HCEC 1CT (cell line): ENCODE data around the gene RNF150.

Source experiments
- DNase-seq: peaks from one replicate; pipeline ENCODE4 v3.0.0-alpha.2; 2017

The RNF150 gene

DNA sequence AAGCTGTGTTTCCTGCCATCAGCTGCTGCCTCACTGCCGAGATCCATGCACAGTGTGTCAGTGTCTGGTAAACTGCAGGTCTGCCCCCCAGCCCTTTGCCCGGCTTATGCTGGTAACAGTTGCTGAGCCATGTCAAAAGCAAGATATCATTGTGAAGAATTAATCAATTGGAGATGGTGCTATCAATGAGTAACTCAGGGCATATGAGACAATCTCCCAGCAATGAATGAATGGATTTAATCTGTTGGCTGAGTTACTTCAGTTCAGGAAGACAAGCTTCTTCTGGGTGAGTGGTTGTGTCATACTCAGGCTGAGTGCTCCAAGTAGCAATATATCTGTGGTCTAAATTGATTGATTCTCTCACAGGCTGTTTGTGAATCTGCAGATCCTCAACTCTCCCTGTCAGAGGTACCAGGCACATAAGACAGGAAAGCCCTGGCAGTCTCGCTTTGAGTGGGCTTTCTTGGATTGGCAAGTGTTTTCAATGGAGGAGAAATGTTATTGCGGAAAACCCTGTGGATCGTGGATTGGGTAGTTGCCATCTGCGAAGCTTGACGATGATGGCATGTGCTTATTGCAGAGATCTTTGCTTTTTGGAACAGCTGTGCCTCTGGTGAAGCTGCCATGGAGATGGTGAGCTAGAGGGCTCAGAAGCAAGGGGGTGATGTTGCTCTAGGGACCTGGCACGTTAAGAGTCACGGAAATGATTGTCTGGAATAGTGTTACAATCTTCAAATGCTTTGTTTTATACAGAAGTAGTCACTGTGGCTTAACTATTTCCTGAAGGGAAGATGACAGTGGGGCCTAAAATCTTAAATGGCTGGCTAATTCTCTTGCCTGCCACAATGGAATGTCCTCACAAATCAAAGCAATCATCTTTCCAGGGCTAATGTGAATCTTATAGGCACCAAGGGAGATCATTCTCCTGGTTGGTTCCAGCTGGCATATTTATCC lies 229.5 kb downstream of the RNF150 start:
- no peak for DNase-seq

DNA sequence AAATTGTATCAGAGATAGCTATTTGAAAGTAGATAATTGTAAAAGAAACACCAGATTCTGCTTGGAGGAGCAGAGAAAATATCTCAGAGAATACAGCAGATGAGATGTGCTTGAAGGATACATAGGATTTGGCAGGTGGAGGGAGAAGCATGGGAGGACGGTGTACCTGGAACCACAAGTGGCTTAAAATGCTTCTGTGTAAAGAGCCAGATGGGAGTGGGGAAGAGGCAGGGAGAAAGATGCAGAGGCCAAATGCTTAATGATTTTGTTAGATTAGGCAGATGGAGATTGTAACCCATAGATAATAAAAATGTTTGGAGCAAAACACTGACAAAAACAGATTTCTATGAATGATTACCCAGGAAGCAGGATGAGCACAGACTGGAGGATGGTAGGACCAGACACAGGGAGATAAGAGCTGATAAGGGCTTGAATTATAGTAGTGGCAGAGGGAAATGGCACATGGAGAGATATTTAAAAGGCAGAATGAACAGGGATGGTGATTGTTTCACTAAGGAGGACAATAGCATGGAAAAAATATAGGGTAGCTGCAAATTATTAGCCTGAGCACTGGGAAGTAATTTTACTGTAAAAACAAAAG lies 231.4 kb downstream of the RNF150 start:
- no peak for DNase-seq

DNA sequence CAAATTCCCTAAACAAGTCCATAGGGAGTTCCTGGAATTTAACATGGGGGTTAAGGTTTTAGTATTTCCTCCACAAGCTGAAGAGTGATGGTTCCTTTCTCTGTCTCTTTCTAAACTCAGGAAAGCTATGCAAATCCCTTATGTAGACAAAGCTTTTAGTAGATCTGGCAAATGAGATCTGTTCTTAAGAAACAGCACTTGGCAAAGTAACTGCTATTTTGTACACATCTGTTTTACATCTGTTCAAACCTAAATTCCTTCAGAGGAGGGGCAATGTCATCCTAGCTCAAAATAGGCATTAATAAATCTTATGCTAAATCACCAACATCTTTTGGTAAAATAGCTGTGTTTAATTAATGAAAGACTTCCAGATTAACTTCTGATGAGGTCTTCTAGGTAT lies 239.3 kb downstream of the RNF150 start:
- peak; percentile 45 for DNase-seq

DNA sequence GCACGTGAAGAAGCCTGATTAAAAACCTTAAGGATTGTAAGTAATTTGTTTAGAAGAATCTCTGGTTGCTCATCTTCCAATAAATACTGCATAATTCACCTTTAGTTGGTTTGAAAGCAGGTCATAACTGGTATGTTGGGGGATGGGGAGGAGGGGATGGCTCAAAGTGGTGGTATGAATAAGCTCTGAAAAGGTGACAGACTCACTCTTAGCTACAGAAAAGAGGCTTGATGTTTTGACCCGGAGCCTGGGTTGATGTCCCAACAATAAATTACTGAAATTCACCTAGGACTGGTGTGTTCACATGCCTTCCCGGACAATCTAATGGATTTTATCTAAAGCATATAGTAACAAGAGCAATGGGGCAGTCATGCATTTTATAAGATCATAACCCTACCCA lies 245.2 kb downstream of the RNF150 start:
- DNase-seq = no peak

DNA sequence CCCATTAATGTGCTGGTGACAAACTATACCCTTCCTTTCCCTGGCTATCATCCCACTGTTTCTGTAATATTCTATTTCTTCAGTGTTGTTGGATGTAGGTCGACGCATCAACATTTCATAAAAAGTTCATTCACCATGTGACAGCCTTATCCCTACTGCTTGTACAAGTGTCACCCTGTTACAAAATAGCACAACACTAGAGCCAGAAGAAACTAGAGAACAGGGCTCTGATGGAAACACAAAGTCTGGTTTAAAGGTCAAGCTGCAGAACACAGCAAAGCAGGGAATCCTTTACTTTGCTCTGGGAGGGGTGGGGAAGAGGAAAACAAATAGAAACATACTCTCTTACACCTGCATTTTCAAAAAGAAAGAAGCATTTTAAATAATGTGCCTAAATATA lies 245.8 kb downstream of the RNF150 start:
- no peak for DNase-seq

DNA sequence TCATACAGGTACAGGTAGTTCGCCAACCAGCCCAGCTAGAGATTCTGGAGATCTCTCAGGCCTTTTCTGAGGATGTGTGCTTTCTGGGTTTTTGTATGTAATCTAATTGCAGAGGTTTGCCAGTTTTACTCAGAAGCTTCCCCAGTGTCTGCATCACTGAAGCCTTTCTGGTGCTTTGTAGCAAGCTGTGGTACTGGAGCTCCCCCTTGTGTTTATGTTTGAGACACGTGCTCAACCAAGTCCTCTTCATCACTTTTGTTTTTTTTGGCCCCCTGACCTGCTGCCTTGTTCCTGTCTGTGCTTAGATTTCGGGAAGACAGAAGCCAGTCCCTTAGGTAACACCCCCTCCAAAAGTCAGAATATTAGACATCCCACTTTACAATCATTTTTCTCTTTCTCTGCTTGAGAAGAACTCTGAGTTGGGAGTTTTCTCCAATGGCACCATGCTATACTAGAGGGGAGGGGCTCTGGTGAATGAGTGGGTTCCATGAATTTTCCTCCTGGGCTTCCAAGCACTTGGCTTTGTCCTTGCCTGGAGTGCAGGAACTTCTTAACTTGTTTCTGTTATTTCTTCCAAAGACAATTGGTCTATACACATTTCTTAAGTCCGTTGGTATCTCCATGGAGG lies 248.7 kb downstream of the RNF150 start:
- DNase-seq = peak; percentile 39

DNA sequence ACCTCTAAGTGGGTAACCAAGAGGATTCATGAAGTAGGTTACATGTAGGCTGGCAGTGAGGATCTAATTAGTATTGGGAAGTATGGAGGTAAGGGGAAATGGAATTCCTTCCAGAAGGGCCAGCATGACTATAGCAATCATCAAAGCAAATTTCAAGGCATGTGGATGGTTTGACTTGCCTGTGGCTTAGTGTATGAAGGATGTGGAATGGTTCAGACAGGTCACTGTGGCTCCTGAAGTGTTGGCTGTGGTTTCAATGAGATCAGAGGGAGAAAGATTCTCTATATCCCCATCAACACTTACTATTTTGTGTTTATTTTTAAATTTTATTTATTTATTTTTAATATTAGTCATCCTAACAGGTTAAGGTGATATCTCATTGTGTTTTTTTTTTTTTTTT lies 255.5 kb downstream of the RNF150 start:
- no peak for DNase-seq

DNA sequence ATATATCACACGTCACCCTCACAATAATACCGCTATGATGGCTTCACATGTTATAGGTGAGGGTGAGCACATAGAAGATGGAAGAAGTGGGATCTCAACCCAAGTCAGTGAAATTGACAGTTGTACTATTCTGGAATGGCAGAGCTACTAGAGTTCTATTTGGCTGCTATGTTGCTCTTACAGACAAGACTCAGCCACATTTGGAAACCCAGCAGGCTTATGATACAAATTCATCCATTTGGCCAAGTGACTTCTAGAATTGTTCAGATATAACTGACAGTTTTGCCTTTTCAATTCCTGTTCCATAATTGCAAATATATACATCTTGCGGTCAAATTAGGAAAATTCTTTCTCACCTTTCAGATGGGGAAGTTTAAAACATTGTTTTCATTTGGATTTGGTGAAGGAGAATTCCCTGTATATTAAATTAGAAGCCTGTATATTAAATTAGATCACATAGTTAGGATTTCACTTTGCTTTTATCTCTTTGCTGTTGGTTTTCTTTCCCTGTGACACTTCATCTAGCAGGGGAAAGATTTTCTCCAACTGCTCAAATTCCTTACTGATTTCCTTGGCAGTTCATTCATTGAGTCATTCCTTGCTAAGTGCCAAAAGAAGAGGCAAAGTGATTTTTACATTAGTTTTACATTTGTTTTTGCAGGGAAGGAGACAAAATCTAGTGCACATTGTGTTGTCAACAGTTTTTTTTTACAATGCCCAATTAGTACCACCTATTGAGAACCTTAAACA lies 256.5 kb downstream of the RNF150 start:
- no peak for DNase-seq

DNA sequence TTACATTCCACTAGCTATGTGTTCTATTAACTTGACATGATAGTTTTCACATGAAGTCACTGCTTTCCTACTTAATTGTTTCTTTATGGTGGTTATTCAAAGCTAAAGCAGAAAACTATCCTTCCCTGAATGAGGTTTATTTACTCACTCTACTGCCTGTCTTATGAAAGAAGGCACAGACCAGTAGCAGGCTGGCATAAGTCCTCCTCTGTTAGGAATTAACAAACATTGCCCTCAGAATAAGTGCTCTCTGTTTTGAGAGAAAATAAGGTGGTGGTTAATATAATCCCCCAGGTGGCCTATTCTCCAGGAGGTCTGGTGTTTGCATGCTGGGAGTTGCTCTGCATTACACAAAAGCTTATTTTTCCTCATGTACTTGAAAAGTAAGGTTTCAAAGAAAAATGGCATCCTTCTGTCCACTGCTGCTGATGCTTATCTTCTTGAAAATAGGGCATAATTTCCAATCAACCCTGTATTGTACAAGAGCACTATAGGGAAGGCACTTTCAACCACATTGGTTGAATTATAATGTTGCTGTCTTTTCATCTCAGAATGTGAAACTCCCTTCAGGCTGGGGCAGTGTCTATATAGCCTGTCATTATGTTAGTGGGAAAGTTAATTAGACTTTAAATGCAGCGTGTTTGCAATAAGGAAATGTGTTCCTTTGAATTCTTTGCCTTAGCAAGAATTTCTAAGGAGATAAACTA lies 257.4 kb downstream of the RNF150 start:
- no peak for DNase-seq

DNA sequence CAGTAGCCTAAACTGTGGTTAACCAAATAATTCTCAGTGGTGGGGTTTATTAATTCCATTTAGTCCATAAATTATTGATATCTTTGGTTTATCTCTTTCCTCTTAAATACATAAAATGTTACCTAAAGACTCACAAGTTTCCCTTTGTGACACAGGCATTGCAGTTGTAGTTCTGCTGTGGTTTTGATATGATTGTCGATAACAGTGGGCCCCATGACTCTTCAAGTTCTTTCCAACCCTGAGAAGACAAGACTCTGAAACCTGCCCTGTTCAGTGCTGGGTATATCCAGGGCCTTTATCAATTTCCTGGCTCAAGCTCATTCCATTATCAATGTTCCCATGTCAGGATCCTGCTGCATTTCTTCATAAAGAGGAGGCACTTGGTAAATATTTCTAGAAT lies 259.2 kb downstream of the RNF150 start:
- DNase-seq = no peak

DNA sequence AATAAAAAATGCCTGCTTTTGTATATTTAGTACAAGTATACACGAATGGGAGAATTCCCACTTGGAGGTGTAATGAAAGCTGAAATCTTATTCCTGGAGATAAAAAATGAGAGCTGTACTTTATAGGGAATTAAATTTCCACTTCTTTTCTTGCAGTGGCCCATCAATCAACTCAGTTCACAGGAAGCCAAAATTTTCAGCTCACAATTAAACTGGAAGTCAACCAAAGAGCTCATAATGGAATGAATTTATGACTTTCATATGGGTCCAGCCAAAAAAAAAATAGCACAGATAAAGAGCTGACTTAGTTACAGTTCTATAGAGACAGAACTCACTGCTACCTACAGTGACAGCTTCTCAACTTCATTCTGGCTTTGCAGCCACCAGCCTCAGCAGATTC lies 261.9 kb downstream of the RNF150 start:
- DNase-seq = no peak

DNA sequence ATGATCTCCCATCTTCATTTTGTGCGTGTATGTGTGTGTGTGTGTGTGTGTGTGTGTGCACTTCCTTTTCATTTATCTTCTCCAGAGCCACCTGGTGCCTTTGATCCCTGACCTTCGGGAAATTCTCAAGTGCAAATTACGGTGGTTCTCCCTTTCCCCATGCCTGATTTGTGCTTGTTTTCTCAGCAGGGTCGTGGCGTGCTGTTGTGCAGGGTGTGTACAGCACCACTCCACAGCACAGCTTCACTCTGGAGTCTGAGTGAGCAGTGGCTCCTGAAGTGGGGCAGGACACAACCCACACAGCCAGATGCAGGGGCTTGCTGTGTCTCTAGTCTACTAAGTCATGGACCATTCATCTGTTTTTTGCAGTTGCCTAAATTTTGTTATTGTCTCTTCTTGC lies 262.8 kb downstream of the RNF150 start:
- DNase-seq = no peak

DNA sequence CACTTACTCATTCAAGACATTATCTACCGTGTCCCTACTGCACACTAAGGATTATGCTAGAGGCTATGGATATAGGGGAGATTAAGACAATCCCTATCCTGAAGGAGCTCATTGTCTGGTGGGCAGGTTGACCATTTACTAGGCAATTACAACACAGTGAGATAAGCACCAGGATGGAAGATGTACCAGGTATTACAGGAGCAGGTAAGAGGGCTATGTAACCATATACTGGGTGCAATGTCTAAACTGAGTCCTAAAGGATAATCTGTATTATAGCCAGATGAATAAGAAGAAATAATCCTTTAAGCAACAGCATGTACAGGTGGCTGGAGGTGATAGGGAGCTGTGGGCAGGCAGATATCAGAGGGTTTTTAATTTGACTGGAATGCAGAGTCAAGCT lies 263.8 kb downstream of the RNF150 start:
- no peak for DNase-seq

DNA sequence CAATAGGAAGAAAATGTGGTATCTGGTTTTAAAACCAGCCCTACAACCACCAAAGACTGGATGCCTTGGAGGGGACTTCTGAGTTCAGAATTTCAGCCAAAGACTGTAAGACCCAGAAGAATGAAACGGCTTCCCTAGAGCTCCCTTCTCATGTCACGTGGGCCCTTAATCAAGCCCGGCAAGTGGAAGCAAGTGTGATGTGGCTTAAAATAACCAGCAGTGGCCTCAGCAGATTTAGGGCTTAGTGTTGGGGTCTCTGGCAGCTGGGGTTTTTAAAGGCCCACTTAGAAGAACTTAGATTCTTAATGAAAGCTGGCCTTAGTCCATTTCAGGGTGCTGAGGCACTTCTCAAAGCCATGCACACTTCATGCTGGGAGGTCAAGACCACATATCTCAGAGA lies 265.9 kb downstream of the RNF150 start:
- no peak for DNase-seq

DNA sequence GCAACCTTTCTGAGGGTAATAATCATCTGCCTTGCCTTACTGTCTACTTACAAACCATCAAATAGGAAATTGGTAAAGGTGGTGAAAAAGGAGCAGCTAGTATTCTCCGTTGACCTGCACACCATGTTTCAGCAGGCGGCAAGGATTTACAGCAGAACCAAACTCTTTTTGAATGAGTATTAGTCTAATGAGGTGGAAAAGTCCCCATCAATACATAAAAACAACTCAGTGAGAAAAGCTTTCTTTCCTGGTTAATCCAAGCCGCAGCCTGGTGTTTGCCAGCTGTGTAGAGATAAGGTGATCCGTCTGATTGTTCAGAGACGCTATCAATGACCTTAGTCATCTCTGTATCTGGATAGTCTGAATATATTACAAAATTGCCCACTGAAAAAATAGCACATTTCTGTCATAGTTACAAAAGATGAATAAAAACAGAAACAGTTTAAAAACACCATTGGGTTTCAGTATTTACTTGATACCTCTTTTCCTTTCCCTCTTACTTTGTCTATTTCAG lies 266.7 kb downstream of the RNF150 start:
- DNase-seq = no peak

DNA sequence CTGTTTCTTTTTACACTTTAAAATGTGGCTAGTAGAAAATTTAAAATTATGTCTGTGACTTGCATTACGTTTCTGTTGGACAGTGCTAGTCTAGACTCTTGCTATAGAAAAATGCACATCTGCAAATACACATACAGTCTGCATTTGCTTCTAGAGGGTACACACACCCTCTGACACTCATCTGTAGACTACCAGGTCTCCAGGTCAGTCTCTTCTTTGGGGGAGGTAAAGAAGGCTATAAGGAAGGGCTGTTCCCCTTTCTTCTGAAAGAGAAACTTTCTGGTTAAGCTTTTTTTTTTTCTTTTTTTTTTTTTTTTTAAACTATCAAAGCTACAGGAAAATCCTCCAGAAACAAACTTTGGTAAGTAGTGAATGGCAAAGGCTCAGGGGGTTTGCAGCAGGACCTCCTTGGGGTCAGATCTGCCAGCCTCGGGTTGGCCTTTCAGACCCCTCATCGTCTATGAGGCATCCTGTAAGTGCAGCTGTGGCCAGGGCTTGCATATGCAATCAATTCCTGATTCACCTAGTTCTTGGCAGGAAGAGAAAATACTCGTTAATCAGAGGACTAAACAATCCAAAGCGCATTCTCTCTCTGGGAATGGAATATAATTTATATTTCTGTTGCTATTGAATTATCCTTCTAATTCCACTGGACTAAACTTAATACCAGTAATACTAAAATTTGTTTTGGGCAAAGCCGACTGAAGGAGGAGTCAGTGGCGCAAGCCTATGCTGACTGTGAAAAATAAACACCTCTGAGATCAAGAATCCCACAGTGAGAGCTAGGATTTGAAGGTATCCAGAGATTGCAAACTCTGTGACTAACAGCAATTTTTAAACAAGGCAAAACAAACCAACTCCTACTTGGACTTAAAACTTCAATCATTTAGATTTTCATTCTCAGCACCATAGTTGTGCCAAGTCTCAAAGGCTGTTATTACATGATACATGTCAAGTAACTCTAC lies 267.7 kb downstream of the RNF150 start:
- DNase-seq = no peak

DNA sequence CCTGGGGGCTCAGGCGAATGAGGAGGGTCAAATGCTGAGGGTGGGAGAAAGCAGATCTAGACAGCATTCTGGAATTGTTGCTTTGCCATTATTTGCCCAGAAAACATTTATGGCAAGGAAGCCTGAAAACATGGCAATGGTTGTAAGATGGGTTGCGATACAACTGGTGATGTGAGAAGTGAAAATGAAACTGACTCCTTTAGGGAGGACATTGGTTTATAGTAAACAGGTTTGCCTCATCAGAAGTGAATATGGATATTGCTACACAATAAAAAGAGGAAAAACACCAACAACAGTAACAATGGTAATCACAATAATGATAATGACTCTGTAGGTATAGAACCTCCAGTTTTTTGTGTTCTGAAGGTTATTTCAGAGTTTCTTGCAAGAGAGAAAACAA lies 270.1 kb downstream of the RNF150 start:
- DNase-seq = no peak

DNA sequence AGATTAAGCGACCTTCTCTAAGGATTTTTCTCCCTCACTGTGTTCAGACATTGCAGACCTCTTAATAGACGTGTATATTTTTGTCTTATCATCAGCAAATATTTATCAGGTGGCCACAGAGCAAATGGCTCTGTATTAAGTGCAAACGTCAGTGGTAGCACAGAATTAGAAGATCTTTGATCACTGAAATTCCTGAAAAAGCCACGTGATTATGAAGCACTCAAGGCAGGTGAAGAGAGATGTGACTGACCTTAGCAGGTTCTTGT lies 271.2 kb downstream of the RNF150 start:
- no peak for DNase-seq

DNA sequence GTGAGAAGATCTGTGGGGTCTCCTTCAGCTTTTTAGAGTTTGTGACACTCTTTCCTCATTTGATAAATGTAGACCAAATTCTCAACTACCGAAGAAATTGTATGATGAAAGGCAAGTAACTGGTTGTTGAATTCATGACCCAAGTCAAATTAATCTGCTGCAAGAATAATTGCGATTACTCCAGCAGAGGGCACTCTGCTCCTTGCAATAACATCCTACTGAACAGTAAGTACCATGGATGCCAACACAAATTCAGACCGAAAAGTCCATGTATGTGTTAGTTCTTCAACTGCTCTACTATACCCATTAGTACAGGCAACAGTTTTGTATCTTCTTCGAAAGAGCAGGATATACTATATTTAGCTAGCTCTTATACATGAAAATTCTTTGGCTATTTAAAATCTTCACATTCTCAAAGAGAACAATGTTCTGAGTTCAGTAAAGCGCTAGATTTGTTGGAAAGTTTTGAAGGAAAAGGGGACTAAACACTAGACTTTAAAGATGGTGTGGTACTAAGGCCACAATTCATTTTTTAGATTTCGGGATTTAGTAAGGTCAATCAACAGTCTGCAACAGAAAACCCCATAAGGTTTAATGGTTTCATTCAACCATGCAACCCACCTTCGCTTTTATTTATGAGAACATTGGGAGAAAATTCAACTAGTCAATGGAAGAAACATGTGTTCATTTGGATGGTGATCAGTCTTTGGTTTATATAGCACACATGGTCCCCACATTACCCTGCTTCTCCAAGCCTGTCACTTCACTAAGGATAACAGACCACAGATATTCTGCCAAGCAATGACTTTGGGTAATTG lies 271.7 kb downstream of the RNF150 start:
- peak; percentile 52 for DNase-seq

DNA sequence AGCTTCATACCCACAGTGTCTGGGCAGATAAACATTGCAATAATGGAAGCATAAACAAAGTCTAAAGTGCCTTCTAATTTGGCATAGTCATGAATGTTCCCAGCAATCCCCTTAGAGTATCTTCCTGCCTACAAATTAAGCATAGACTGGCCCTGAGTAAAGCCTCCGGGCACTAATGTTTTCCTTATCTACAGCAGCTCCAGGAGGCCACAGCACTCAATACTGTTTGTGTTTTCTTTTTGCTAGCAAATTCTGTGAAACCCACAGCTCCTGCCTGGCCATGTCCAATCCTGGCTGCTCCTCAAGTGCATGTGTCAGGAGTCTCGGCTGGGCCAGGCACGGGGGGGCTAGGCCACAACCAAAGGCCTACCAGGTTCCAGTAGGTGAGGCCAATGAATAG lies 274.4 kb downstream of the RNF150 start:
- no peak for DNase-seq

DNA sequence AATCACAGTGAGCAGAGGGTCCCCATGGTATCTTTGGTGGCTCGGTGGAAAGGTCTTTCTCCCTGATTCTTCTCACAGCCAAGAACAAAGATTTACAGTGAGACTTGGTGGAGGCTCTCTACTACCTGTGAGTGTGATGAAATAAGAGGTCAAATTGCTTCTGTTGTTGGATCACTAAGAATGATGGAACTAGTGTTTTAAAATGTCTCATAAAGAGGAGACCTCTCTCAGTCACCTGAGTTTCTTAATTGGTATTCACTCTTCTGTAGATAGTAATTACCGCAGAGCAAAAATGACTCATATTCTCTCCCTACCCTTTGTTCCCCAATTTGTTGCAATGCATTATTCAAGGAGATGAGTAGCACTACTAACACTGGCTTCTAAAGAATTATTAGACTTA lies 276.2 kb downstream of the RNF150 start:
- DNase-seq = no peak
